ENCODE results near the gene ADAMTS4. TPM values are rescaled to one million over a fixed set of nuclear protein-coding genes. Genes with fewer than 3 reads are reported as not detected.

The ADAMTS4 gene
- total and polyA plus RNA-seq, 9 of the 15 experiments (the other 6 are each of a cell fraction or from before 2014, with no cell fraction given) = 0.07 to 3.7 (median 0.41) TPM

DNA sequence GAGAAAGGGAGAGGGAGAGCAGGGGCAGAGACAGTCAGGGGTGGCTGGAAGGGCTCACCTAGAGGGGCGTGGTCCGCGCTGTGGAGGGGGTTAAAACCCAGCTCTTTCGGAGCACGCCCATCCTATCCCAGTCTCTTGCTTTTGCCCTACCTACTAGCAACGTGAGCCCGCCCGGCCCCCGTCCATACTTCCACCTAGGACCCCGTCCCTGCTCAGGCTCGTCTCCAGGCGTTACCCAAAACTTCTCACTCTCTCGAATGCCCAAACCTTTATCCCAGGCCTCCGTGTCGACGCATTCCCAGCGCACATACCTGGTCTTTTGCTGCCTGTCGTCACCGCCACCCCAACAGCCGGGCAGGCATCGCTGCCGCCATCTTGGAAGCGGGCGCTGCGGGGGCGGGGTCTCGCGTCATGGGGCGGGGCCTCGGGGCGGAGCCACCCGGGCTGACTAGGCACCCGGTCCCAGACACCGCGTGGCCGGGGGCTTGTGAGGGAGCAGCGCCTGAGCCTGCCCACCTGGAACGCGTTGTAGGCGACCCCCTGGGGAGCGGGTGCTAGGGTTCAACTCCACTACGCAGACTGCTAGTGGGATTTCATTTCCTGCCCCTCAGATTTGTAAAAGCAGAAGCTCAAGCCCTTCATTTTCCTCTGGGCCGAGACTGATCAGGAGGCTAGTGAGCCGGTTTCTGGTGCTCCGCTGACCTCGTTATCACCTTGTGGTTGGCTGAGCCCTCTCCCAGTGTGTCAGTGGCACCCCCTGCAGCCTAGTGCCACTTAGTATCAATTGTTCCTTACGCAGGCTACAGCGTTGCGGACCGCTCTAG is 21.5 kb downstream of the ADAMTS4 start, which contains the start of gene B4GALT3 (continued):
- TF ChIP-seq ZNF408 (CRISPR knock-in tag; IDR thresholded peaks at IDR 0.05; ENCODE audit: low read depth) (no peak), ZZZ3 (IDR thresholded peaks at IDR 0.05) (no peak), FOXJ2 (tag; IDR thresholded peaks at IDR 0.05) (no peak), SMARCA4 (IDR thresholded peaks at IDR 0.05) (peak; percentile 57; the same call in 1 of the 2 replicates), ADNP (tag; IDR thresholded peaks at IDR 0.05) (no peak; the same call in 1 of the 2 replicates), KHSRP (IDR thresholded peaks at IDR 0.05) (no peak), SUPT5H (IDR thresholded peaks at IDR 0.05) (peak; percentile 94), CREBBP (IDR thresholded peaks at IDR 0.05; ENCODE audit: low read depth, low read length) (no peak)
- TF ChIP-seq, protein P1, sequence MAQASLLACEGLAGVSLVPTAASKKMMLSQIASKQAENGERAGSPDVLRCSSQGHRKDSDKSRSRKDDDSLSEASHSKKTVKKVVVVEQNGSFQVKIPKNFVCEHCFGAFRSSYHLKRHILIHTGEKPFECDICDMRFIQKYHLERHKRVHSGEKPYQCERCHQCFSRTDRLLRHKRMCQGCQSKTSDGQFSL (CRISPR knock-in tag; IDR thresholded peaks at IDR 0.05) = 0 out of 2 replicates have a peak, but pooled peaks have one; percentile 13
- TF ChIP-seq, protein P1 (tag; IDR thresholded peaks at IDR 0.05) = no peak
- TF ChIP-seq, protein P2, sequence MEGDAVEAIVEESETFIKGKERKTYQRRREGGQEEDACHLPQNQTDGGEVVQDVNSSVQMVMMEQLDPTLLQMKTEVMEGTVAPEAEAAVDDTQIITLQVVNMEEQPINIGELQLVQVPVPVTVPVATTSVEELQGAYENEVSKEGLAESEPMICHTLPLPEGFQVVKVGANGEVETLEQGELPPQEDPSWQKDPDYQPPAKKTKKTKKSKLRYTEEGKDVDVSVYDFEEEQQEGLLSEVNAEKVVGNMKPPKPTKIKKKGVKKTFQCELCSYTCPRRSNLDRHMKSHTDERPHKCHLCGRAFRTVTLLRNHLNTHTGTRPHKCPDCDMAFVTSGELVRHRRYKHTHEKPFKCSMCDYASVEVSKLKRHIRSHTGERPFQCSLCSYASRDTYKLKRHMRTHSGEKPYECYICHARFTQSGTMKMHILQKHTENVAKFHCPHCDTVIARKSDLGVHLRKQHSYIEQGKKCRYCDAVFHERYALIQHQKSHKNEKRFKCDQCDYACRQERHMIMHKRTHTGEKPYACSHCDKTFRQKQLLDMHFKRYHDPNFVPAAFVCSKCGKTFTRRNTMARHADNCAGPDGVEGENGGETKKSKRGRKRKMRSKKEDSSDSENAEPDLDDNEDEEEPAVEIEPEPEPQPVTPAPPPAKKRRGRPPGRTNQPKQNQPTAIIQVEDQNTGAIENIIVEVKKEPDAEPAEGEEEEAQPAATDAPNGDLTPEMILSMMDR (IDR thresholded peaks at IDR 0.05 in 2 of 3, conservative IDR thresholded peaks at IDR 0.05 in 1 of 3; ENCODE audit: insufficient read depth in 2 of 3, low read depth in 1 of 3, low read length in 3 of 3) = peak; percentile 81 to 87 (median 82)
- TF ChIP-seq, protein P3, sequence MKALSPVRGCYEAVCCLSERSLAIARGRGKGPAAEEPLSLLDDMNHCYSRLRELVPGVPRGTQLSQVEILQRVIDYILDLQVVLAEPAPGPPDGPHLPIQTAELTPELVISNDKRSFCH (CRISPR knock-in tag; IDR thresholded peaks at IDR 0.05) = no peak
- TF ChIP-seq, protein P3 (tag; IDR thresholded peaks at IDR 0.05) = 0 out of 2 replicates have a peak, but pooled peaks have one; percentile 27
- TF ChIP-seq, protein P4, sequence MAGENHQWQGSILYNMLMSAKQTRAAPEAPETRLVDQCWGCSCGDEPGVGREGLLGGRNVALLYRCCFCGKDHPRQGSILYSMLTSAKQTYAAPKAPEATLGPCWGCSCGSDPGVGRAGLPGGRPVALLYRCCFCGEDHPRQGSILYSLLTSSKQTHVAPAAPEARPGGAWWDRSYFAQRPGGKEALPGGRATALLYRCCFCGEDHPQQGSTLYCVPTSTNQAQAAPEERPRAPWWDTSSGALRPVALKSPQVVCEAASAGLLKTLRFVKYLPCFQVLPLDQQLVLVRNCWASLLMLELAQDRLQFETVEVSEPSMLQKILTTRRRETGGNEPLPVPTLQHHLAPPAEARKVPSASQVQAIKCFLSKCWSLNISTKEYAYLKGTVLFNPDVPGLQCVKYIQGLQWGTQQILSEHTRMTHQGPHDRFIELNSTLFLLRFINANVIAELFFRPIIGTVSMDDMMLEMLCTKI (IDR thresholded peaks at IDR 0.05; ENCODE audit: partially characterized antibody) = no peak
- TF ChIP-seq, protein P5, sequence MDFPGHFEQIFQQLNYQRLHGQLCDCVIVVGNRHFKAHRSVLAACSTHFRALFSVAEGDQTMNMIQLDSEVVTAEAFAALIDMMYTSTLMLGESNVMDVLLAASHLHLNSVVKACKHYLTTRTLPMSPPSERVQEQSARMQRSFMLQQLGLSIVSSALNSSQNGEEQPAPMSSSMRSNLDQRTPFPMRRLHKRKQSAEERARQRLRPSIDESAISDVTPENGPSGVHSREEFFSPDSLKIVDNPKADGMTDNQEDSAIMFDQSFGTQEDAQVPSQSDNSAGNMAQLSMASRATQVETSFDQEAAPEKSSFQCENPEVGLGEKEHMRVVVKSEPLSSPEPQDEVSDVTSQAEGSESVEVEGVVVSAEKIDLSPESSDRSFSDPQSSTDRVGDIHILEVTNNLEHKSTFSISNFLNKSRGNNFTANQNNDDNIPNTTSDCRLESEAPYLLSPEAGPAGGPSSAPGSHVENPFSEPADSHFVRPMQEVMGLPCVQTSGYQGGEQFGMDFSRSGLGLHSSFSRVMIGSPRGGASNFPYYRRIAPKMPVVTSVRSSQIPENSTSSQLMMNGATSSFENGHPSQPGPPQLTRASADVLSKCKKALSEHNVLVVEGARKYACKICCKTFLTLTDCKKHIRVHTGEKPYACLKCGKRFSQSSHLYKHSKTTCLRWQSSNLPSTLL (IDR thresholded peaks at IDR 0.05) = no peak
- TF ChIP-seq, protein P6, sequence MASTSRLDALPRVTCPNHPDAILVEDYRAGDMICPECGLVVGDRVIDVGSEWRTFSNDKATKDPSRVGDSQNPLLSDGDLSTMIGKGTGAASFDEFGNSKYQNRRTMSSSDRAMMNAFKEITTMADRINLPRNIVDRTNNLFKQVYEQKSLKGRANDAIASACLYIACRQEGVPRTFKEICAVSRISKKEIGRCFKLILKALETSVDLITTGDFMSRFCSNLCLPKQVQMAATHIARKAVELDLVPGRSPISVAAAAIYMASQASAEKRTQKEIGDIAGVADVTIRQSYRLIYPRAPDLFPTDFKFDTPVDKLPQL (IDR thresholded peaks at IDR 0.05; ENCODE audit: extremely low read depth, insufficient read length) = no peak
- TF ChIP-seq, protein P7, sequence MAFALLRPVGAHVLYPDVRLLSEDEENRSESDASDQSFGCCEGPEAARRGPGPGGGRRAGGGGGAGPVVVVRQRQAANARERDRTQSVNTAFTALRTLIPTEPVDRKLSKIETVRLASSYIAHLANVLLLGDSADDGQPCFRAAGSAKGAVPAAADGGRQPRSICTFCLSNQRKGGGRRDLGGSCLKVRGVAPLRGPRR (CRISPR knock-in tag; IDR thresholded peaks at IDR 0.05) = no peak
